Measurements from ENCODE around the gene PLET1. TPM values are rescaled to one million over a fixed set of nuclear protein-coding genes. Genes with fewer than 3 reads are reported as not detected.

Gene PLET1
- total and polyA plus RNA-seq, 2 of the 4 experiments (the other 2 are of a cell fraction): not detected

GRCh38 chr11:112267188-112267591 is 6.5 kb upstream of the PLET1 start:
- no peak overlapping the region for H3K14ac ChIP-seq (replicated peaks; ENCODE audit: low read depth, low read length)
- DNase-seq: no peak
- H2BK120ac ChIP-seq (ENCODE audit: low read depth, low read length): peak overlapping the region; percentile 63
- ChIA-PET CTCF (no interaction called here), POLR2A (ENCODE audit: unreplicated experiment) (no interaction called here)
- H3K18ac ChIP-seq (ENCODE audit: low read depth, low read length): no peak overlapping the region
- no peak overlapping the region for H3K27ac ChIP-seq (ENCODE audit: insufficient read depth, low read length)
- peaks cover 12% of the 10 kb centered on the region for H3K4me1 ChIP-seq (ENCODE audit: control insufficient read depth, insufficient read depth, low read length)
- ATAC-seq (ENCODE audit: low read depth): peak; percentile 22
- peak overlapping the region in 1 of 2 experiments; percentile 71; a peak in 1 of 4 replicates for H4K8ac ChIP-seq (ENCODE audit: low read depth in 2 of 2, low read length in 2 of 2)
- in situ Hi-C loops (cut with MboI; ENCODE audit: low sequenced_read_pairs): no loop called here
- H2BK20ac ChIP-seq (ENCODE audit: low read depth, low read length): peak overlapping the region; percentile 64; the same call in 1 of the 2 replicates
- H3K9me1 ChIP-seq (ENCODE audit: insufficient read depth, low read length): 0 out of 2 replicates have a peak, but pooled peaks cover 6% of the 10 kb centered on the region
- no peak overlapping the region for H2BK15ac ChIP-seq (ENCODE audit: low read depth, low read length)
- intact Hi-C loops (cut with micrococcal nuclease): loop anchor here (2.0 kb wide), 1 partner anchor 40 kb away; the partner anchor contains the start of gene PTS
- no peaks in the 10 kb centered on the region for H3K36me3 ChIP-seq (ENCODE audit: control insufficient read depth, insufficient read depth, low read length)
- H3K4me2 ChIP-seq (ENCODE audit: low read depth, low read length): no peak overlapping the region
- no peaks in the 10 kb centered on the region for H3K27me3 ChIP-seq (ENCODE audit: control insufficient read depth, insufficient read depth, low read length)
- no peak overlapping the region; the same call in 1 of the 2 replicates for H4K5ac ChIP-seq (ENCODE audit: low read depth, low read length)
- H3K23ac ChIP-seq (ENCODE audit: low read depth, low read length): no peak overlapping the region
- no peak overlapping the region for H3K4ac ChIP-seq (ENCODE audit: low read depth, low read length)
- dilution Hi-C loops (cut with HindIII; ENCODE audit: low sequenced_read_pairs, unreplicated experiment): no loop called here
- H3K4me3 ChIP-seq (ENCODE audit: insufficient read depth, low read depth, low read length): no peak overlapping the region
- no TSS peak for BruUV-seq (replicated peaks)
- TF ChIP-seq MAFK (IDR thresholded peaks at IDR 0.05; ENCODE audit: low read depth, low read length) (no peak), POLR2A (IDR thresholded peaks at IDR 0.05; ENCODE audit: low read depth, low read length) (no peak), BHLHE40 (IDR thresholded peaks at IDR 0.05; ENCODE audit: low read depth, low read length) (no peak), CEBPB (IDR thresholded peaks at IDR 0.05; ENCODE audit: low read depth, low read length) (peak; percentile 50; the same call in 1 of the 2 replicates), CHD1 (IDR thresholded peaks at IDR 0.05; ENCODE audit: low read depth, low read length) (no peak)
- no peak overlapping the region for H2AFZ ChIP-seq (replicated peaks; ENCODE audit: low read length, poor library complexity)
- no peak overlapping the region for H2BK5ac ChIP-seq (ENCODE audit: low read depth, low read length, poor library complexity, severe bottlenecking)
- no peak overlapping the region for H2AK9ac ChIP-seq (replicated peaks; ENCODE audit: low read depth, low read length, poor library complexity)
- no peak overlapping the region for H2AK5ac ChIP-seq (ENCODE audit: low read depth, low read length)
- H4K91ac ChIP-seq (ENCODE audit: insufficient read depth, low read depth, low read length): peak overlapping the region; percentile 54; the same call in 1 of the 2 replicates
- H3K9ac ChIP-seq (ENCODE audit: low read depth, low read length): no peak overlapping the region
- H4K20me1 ChIP-seq (ENCODE audit: insufficient read depth, low read length): no peaks in the 10 kb centered on the region
- H3K9me3 ChIP-seq (ENCODE audit: control insufficient read depth, insufficient read depth, low read length): no peaks in the 10 kb centered on the region
- no peak overlapping the region for H3K56ac ChIP-seq (ENCODE audit: extremely low read depth, insufficient read depth, low read length)
- H3K79me1 ChIP-seq (ENCODE audit: low read depth in 1 of 2, low read length in 2 of 2): no peaks in the 10 kb centered on the region
- 10% methylated on average over 3 of the region's 5 CpGs; no CpG with 5 or more reads in 1 of the 2 experiments for WGBS, 2 experiments (ENCODE audit: extremely low coverage in 2 of 2, insufficient read length in 1 of 2)
